ENCODE measurements around the gene SPNS3.

Gene SPNS3

GRCh38 chr17:4463818-4464476 is 30.2 kb downstream of the SPNS3 start:
- in situ Hi-C loops (cut with MboI; ENCODE audit: low sequenced_read_pairs), result no loop called here

GRCh38 chr17:4465786-4466185 is 32.0 kb downstream of the SPNS3 start:
- in situ Hi-C loops (cut with MboI; ENCODE audit: low sequenced_read_pairs), result no loop called here

- in situ Hi-C loops (cut with MboI; ENCODE audit: low sequenced_read_pairs), result no loop called here
These were observed 33.5 kb downstream of the SPNS3 start for GRCh38 chr17:4467287-4467686.

- in situ Hi-C loops (cut with MboI; ENCODE audit: low sequenced_read_pairs), result no loop called here
These were observed 35.8 kb downstream of the SPNS3 start for GRCh38 chr17:4469552-4469951.

- in situ Hi-C loops (cut with MboI; ENCODE audit: low sequenced_read_pairs), result no loop called here
These were observed 38.5 kb downstream of the SPNS3 start for GRCh38 chr17:4472286-4472685.

- in situ Hi-C loops (cut with MboI; ENCODE audit: low sequenced_read_pairs), result no loop called here
These were observed 40.4 kb downstream of the SPNS3 start for GRCh38 chr17:4474093-4474492.

- in situ Hi-C loops (cut with MboI; ENCODE audit: low sequenced_read_pairs), result no loop called here
These were observed 41.3 kb downstream of the SPNS3 start for GRCh38 chr17:4475001-4475400.

GRCh38 chr17:4475463-4475862 is 41.7 kb downstream of the SPNS3 start:
- in situ Hi-C loops (cut with MboI; ENCODE audit: low sequenced_read_pairs), result no loop called here

- in situ Hi-C loops (cut with MboI; ENCODE audit: low sequenced_read_pairs), result no loop called here
These were observed 42.3 kb downstream of the SPNS3 start for GRCh38 chr17:4476017-4476416.

- in situ Hi-C loops (cut with MboI; ENCODE audit: low sequenced_read_pairs), result no loop called here
These were observed 42.9 kb downstream of the SPNS3 start for GRCh38 chr17:4476511-4477070.

GRCh38 chr17:4477255-4477791 is 43.6 kb downstream of the SPNS3 start:
- in situ Hi-C loops (cut with MboI; ENCODE audit: low sequenced_read_pairs), result no loop called here

- in situ Hi-C loops (cut with MboI; ENCODE audit: low sequenced_read_pairs), result no loop called here
These were observed 44.6 kb downstream of the SPNS3 start for GRCh38 chr17:4478318-4478830.

- in situ Hi-C loops (cut with MboI; ENCODE audit: low sequenced_read_pairs), result no loop called here
These were observed 45.7 kb downstream of the SPNS3 start for GRCh38 chr17:4479340-4479981.

- in situ Hi-C loops (cut with MboI; ENCODE audit: low sequenced_read_pairs), result no loop called here
These were observed 46.4 kb downstream of the SPNS3 start for GRCh38 chr17:4479982-4480751.

GRCh38 chr17:4480929-4481898 is 47.5 kb downstream of the SPNS3 start:
- in situ Hi-C loops (cut with MboI; ENCODE audit: low sequenced_read_pairs), result no loop called here

GRCh38 chr17:4482338-4483011 is 48.7 kb downstream of the SPNS3 start:
- in situ Hi-C loops (cut with MboI; ENCODE audit: low sequenced_read_pairs), result no loop called here

- in situ Hi-C loops (cut with MboI; ENCODE audit: low sequenced_read_pairs), result no loop called here
These were observed 49.5 kb downstream of the SPNS3 start for GRCh38 chr17:4483012-4483840.
